GM21576 (cell line): ENCODE results near the gene TRIM8.
"Not testable (repeated sequence)": the region's sequence is repeated elsewhere in the genome, so short reads cannot be mapped to it uniquely, and the experiment has no call there.

Source experiments
- ATAC-seq: cut with Tn5 transposase; IDR thresholded peaks from one replicate; pipeline ENCODE4 v1.9.1; 2021; ENCODE audit warnings: mild to moderate bottlenecking, moderate library complexity; ENCODE audit not compliant: unreplicated experiment

TRIM8 gene

DNA sequence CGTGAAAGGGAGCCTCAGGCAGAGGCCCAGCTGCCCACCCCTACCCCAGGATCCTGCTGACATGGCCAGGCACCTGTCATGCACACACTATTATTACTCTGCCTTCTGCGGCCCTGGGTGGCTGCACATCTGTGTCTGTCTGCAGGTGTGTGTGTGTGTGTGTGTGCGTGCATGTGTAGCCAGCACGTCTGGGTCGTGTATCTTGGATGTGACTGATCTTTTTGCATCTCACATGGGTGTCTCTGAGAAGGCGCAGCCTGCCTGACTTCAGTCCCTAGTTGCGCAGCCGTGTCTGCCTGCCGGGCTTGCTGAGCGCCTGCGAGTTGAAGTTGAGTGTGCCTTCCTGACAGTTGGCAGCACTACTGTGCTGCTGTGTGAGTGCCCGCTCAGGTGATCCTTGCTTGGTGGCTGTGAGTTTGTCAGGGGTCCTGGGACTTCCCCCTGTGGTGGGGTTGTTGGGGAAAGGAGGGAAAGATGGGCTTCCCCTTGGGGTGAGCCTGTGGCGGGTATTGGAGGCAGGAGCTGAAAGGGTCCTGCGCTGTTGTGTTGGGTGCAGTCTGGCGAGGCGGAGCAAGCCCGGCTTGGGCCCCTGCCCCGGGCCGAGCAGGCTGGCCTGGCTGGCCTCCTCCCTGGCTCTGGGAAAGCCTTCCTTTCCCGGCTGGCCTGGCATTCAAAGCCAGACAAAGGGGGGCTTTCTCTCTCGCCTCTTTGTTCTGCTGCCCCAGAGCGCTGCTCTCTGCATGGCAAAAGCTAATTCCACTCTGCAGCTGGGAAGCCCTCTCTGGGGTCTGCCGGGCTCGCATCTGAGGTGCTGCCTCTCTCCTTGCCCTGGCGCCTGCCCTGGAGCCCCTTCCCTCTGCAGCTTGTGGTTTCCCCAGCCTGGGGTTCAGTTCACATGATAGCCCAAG is 4.9 kb downstream of the TRIM8 start:
- no peak for ATAC-seq

DNA sequence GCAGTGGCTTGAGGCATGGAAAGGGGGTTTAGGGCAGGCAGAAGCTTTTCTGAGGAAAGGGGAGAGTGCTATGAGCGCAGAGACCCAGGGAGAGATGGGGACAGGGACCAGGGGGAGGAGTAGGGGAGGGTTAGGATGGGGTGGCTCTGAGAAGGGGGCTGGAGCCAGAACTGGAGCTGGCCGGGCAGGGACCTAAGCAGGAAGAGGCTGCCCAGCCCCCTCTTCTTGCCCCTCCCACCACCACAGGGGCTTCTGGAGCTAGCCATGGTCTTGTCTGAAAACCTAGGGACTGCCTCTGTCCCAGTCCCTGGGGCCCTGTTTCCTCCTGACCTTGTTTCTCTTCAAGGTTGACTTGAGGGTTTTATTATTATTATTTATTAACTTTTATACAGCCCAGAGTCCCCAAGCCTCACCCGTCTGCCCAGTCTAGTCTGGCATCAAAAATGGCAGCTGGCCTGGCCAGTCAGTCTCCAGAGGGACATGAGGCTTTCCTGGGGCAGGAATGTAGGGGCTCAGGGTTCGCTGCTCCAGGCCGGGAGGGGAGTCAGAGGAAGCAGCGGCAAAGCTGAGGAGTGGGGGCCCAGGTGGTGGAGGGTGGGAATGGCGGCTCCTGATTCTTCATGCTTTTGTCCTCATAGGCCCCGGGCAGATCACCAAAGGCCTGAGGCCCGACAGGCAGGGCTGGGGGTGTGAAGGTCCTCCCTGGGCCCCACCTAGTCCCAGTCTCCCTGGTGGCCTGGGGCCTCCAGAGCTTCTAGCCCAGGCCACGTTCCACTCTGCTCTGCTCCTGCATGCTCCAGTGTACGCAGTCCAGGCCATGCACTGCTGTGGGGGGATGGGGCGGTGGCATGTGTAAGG is 5.7 kb downstream of the TRIM8 start:
- no peak for ATAC-seq

DNA sequence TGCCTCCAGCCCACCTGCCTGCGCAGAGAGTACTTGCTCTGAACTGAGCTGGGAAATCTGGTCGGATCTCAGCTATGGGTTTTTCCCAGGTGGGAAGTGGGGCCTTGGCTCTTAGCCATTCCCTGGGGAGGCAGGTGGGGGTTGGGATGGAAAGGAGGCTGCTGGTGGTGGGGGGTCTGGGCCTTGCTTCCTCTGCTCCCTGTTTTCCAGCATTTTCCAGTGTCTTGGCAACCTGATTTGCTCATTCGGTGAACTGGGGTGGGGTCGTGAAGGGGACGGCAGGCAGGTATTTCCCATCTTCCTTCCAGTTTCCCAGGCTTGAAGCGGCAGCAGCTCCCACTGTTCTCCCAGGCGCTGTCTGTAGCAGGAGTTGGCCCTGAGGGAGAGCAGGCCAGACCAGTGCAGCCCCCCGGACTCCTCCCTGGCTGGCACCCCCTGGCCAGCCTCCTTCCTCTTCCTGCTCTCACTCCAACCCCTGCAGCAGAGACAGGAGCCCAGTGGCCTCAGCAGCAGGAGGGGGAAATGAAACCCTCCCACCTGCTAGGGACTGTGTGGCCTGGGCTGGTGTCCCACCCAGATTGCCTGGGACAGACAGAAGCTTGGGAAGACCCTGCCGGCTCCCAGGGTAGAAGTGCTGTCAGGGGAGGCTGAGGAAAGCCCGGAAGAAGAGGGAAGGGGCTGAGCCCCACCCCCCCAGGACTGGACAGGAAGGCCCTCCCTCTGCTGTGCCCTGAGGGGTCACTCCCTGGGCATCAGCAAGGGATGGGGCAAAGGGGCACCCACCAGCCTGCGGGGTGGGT is 6.6 kb downstream of the TRIM8 start:
- ATAC-seq = no peak

DNA sequence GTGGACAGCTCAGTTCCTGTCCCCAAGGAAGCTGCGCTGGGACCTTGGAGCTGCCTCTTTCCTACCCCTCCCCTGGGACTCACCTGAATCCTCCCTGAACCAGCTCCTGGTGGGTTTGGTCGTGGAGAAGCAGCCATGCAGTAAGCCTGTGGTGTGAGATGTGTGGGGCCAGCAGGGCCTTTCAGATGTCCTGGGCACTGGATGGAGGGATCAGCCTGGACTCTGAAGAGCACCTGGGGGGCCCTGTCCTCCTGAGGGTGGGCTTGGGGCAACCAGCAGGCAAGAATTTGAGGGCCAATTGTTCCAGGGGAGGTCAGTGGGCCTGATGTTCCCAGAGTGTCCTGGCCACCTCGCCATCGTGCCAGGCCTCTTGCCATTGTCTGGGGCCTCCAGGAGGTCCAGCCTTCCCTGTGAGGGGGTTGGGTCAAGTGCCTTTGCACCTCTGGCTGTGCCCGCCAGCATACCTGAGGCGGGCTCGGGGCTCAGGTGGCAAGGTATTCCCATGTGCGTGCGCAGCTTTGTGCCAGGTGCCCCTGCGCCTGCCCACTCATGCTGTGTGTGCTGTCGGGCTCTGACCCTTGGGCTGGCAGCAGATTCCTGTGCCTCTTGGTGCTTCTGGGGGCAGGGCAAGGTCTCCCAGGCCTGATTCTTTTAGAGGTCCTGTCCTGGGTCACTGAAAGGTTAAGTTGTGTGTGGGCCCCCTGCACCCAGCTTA is 7.3 kb downstream of the TRIM8 start:
- ATAC-seq = no peak

DNA sequence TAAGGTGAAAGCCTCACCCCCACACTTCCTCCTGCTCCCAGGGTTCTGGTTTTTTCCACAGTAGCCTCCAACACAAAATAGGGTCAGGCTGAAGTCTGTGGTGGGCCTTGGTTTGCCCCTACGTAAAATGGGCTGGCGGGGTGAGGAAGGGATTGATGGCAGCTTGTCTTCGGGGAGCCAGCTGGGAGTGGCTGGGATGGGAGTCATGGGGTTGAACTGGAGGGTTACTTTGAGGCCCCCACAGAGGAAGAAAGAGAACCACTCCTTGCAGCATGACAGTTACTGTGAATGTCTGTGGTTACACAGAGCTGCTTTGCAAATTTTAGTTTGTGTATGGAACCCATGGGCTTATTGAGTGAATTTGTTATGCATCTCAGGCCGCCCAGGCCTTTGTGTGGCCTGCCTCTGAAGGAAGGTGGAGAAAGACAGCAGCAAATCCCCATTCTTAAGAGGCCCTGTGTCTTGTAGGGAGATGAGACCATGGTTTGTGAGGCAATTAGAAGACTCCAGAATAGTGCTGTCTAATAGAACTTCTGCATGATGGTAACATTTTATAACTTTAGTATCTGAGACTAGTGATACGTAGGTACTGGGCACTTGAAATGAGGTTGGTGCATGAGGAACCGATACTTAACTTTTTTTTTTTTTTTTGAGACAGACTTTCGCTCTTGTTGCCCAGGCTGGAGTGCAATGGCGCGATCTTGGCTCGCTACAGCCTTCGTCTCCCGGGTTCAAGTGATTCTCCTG is 8.1 kb downstream of the TRIM8 start:
- peak; percentile 32 for ATAC-seq

DNA sequence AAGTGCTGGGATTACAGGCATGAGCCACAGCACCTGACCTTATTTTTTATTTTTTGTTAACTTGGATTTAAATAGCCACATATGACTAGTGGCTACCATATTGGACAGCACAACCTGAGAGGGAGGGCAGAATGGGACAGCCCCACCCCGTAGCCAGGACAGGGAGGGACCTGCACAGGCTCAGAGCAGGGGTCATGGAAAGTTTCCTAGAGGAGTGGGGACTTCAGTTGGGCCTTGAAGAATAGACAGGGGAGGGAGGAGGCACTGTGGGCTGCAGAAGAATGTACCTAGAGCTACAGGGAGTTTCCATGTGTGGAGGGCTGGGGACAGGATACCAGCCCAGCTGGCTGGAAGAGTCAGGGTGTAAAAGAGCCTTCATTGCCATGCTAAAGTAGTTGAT is 8.8 kb downstream of the TRIM8 start:
- no peak for ATAC-seq

DNA sequence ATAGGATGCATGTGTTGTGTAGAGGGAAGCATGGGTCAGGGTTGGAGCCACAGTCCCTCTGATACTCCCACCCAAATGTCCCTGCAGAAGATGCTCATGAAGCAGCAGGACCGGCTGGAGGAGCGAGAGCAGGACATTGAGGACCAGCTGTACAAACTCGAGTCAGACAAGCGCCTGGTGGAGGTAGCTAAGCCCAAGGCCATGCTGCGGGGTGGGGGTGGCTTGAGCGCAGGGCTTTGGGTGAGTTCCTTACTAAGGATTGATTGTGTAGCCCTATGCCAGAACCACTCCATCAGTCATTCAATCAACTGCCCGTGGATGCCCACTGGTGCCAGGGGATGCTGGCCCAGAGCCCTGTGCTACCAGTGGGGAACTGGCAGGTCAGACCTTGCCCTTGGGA is 10.3 kb downstream of the TRIM8 start:
- ATAC-seq = no peak

DNA sequence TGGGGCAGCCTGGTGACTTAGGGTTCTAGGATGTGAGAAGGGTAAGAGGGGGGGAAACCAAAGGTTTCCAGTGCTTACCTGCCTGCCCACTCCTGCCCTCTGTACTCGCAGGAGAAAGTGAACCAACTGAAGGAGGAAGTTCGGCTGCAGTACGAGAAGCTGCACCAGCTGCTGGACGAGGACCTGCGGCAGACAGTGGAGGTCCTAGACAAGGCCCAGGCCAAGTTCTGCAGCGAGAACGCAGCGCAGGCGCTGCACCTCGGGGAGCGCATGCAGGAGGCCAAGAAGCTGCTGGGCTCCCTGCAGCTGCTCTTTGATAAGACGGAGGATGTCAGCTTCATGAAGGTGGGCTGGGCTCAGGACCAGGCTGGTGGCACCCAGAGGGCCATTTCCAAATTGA is 10.7 kb downstream of the TRIM8 start:
- no peak for ATAC-seq

DNA sequence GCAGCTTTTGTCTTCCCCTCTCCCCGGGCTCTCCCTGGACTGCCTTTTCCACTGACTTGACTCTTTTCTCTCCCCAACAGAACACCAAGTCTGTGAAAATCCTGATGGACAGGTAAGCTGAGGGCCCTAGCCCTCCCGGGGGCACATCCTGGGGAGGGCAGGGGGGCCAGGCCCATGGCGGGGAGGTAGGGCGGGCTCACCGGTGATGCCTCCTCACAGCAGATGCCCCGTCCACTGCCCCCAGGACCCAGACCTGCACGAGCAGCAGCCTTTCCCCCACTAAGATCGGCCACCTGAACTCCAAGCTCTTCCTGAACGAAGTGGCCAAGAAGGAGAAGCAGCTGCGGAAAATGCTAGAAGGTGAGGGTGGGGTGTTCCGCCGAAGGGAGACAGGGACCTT is 11.7 kb downstream of the TRIM8 start:
- ATAC-seq = no peak

DNA sequence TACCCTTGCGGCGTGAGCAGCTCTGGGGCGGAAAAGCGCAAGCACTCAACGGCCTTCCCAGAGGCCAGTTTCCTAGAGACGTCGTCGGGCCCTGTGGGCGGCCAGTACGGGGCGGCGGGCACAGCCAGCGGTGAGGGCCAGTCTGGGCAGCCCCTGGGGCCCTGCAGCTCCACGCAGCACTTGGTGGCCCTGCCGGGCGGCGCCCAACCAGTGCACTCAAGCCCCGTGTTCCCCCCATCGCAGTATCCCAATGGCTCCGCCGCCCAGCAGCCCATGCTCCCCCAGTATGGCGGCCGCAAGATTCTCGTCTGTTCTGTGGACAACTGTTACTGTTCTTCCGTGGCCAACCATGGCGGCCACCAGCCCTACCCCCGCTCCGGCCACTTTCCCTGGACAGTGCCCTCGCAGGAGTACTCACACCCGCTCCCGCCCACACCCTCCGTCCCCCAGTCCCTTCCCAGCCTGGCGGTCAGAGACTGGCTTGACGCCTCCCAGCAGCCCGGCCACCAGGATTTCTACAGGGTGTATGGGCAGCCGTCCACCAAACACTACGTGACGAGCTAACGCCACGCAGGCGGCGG is 12.6 kb downstream of the TRIM8 start:
- ATAC-seq = no peak

DNA sequence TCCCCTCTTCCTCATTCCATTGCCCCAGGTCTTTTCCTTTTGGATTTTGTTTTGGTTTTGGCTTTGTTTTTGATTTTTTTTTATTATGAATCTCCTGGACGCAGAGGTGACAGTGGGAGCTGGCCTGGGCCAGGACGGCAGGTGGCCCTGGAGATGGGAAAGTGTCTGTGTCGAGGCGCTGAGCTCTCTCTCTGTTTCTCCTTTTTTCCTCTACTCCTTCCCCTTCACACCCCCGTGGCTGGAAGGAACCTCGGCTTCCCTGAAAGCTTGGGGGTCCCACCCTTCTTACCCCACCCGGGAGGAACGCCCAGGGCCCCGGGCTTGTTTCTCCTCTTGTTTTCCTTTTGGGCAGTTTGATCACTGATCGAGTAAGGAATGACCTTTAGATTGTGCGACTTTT is 13.2 kb downstream of the TRIM8 start:
- no peak for ATAC-seq

DNA sequence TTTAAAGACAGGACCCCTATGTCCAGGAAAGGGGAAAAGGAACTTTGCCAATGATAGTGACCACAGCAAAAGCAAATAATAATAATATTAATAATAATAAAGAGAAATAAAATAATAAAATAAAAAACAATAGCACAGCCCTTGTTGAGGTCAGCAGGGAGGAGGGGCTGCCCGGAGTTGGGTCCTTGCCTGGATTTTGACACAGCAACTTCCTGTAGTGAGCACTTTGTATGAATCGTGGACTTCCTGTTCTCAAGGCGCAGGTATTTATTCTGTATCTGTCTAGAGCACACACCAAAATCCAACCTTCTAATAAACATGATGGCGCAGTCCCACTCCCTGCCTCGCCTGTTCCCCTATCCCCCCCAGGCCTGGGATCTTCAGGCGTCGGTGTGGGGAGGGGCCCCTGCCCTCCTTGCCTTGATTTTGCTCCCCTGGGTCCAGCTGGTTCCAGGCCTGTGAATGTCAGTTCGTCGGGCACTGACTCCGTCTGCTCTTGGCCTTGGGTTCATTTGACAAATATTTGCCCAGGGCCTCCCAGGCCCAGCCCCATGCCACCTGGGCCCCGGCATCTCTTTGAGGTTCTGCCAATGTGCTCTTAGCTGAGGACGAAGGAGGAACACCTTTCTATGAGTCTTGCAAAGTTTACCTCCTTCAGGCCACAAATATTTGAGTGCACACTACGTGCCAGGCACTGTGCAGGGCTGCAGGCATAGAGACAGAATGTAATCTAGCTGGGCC is 13.9 kb downstream of the TRIM8 start:
- no peak for ATAC-seq

DNA sequence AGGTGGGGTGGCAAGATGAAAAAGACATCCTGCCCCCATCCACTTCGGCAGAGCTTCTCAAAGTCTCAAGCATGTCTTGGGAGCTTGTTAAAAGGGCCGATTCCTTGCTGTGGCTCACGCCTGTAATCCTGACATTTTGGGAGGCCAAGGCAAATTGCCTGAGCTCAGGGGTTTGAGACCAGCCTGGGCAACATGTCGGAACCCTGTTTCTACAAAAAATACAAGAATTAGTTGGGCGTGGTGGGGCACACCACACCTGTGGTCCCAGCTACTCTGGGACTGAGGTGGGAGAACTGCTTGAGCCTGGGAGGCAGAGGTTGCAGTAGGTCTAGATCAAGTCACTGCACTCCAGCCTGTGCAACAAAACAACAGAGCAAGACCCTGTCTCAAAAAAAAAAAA is 14.5 kb downstream of the TRIM8 start:
- no peak for ATAC-seq

DNA sequence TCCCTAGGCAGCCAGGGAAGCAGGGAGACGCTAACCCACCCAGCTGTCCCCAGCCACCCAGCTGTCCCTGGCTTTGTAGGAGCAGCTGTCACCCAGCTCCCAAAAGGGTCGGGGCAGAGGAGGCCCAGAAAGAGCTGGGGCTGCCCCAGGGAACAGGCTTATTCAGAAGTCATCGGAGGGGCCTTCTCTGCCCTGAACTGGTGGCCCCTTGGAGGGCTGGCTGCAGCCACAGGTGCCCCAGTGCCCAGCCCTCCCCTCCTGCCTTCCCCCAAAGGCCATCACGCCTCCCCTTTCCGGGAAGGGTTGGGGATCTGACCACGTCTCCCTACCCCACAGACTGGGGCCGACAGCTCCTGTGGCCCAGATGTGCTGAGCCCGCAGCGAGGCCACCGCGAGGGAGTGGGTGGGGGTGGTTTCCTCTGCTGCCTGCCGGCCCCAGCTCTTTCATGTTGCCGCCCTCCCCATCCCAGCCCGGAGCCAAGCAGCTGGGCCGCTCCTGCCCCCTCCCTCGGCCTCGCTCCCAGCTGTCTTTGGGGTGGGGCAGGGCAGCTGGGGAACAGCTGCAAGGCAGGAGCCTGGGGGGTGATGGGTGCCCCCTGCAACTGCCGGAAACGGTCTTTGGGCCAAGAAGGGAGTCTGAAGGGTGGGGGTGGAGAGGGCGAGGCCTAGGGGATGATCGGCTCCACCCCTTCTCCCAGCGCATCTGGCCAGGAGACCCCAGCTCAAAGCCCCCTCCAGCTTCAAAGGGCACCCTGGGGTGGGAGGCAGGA is 16.8 kb downstream of the TRIM8 start:
- peak; percentile 83 for ATAC-seq

DNA sequence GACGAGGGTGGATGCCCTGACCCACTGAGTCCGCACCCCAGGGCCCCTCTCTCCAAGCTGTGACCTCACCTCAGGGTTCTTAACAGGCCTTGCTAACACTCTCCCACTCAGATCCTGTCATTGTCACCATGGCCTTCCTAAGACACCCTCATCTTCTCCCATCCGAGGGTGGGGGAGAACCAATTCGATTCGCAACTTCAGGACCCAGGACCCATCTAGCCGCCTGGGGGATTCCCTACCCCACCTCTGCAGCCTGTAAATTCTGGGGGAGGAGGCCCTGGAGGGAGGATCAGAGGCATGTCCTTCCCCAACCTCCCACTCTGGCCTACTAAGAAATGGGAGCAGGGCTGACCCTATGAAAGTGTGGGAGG is 17.4 kb downstream of the TRIM8 start:
- ATAC-seq = peak; percentile 5

DNA sequence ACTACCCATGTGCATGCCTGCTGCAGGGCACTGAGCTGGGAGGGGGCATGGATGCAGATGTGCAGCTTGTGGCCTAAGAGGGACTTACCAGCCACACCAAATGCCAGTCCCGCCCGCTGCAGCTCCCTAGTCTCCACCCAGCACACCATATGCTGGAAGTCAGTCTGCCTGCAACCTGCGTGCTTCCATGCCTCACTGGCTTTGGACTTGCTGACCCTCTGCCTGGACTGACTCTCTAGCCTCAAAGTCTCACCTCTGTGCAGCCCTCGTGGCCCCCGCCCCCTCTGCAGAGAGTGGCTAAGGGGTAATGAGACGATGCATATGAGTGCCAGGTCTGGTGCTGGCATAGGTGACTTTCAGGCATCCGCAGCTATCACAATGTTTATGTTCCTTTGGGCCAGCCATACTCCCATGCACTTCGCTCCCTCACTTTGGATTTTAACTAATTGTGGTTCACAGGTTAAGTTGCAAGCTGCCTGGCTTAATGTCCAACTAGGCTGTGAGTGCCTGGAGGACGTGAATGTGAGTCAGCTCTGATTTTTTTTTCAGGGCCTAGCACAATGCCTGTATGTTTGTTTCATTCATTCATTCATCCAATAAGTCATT is 21.7 kb downstream of the TRIM8 start:
- no peak for ATAC-seq

DNA sequence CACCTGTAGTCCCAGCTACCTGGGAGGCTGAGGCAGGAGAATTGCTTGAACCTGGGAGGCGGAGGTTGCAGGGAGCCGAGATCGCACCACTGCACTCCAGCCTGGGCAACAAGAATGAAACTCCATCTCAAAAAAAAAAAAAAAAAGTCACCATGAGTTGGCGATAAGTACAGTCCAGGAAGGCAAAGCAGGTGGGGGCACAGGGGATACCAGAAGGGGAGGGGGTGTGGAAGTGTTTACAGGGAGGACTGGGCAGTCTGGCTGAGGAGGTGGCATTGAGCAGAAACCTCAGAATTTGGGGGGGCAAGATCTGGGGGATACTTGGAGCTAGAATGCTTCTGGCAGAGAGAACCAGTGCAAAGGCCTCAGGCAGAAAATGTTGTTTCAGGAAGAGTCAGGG is 23.1 kb downstream of the TRIM8 start:
- ATAC-seq = not testable (repeated sequence)
